ELR (cell line): Measurements from ENCODE around the gene GALNT7.
"Not testable (repeated sequence)": the region's sequence is repeated elsewhere in the genome, so short reads cannot be mapped to it uniquely, and the experiment has no call there.

ENCODE experiments used
- DNase-seq: peaks from one replicate; pipeline ENCODE4 v3.0.0-alpha.2; 2015; ENCODE audit warnings: low read depth

Gene GALNT7

GRCh38 chr4:173166491-173166890 lies 2.1 kb upstream of the GALNT7 start:
- DNase-seq = no peak

GRCh38 chr4:173167758-173168395 lies 734 bp upstream of the GALNT7 start:
- DNase-seq = peak; percentile 57

- DNase-seq = no peak
These were observed 492 bp downstream of the GALNT7 start for GRCh38 chr4:173169178-173169427.

DNA sequence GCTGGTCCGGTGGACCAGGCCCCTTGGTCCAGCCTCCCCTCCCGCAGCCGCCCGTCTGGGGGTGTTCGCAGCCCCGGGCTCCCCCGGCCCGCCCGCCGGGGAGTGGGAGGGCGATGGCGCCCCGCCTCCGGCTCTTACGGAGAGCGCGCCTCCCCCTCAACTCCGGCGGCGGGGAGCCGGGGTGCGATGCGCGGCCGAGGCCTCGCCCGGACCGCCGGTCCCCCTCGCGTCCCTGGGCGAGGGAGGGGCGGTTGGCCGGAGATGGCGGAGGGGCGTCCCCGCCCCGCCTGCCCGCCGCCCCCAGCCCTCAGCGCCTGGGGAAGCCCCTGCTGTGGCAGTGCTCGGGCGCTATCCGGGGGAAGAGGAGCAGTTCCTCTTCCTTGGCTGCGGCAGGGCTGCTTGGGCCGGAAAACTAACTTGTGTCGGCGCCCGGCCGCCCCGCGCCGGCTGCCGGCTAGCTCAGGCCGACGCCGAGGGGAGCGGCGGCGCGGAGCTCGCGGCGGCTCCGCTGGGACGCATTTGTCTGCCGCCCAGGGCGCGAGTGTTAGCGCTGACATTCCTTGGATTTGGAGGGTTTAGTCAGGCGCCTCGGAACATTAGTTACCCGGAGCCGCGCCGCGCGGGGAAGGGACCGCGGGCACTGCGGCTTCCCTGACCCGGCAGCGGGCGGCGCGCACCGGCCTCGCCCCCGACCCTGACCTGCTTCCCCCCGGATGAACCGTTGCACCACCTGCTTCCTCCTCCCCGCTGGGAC lies 994 bp downstream of the GALNT7 start:
- peak; percentile 66 for DNase-seq

DNA sequence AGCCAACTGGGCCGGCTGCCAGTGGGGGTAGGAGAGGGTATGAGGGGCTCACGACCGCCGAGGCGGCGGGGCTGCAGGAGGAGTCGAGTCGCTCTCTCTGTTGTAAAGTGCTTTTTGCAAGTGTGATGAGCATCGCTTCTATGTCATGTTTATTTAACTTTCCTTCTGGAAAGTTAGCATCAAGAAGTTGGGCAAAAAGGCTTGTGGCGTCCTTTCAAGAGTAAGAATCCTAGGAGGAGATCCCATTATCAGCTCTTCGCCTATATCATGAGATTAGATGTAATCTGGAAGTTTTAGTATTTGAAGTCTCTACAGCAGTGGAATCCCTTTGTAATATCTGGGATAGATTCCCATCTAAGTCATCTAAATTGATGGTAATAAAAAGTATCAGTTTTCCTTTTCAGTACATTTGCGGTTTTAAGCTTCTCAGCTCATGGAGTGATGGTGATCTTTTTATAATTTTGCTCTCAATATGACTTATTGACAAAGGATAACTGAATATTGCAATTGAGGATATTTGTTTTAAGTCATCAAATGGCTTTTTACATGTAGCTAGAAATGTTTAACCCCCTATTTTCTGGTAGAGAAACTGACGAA lies 1.7 kb downstream of the GALNT7 start:
- peak; percentile 25 for DNase-seq

GRCh38 chr4:173171098-173171497 lies 2.5 kb downstream of the GALNT7 start:
- DNase-seq = peak; percentile 72

- DNase-seq = no peak
These were observed 3.4 kb downstream of the GALNT7 start for GRCh38 chr4:173171987-173172386.

DNA sequence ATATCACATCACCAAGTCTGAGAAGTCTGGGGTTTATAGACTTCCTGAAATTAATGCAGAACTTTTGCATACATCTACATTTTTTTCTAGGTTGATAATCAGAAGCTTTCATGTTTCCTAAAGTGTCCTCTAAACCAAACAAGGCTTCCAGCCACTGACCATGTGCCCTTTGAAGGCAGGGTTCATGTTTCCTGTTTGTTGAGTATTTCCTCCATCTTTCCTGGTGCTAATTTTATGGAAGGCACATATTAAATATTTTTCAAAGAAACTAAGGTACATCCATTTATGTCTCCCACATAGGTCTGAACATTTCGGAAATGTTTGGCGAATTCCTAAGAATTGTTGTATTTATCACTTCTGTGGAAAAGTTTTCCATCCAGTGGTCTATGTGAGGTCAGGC lies 5.6 kb downstream of the GALNT7 start:
- no peak for DNase-seq

DNA sequence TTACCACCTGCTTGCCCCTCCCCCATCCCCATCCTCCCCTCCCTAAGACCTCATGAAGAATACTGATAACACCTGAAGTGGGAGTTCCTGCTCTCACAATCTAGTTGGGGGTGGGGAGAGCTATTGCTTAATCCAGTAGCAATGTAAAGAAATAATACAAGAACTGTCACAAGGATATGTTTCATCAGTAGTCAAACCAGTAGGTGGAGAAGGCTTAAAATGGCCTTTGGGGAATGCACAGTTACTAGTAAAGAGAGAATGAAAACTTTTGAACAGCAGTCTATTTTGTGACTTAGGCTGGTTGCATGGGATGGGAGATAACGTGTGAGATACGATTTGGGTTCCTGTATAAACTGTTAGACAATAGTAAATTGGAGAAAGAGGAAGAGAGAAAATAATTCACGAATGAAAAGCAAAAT lies 6.0 kb downstream of the GALNT7 start:
- no peak for DNase-seq

- DNase-seq = no peak
These were observed 7.4 kb downstream of the GALNT7 start for GRCh38 chr4:173176010-173176409.

DNA sequence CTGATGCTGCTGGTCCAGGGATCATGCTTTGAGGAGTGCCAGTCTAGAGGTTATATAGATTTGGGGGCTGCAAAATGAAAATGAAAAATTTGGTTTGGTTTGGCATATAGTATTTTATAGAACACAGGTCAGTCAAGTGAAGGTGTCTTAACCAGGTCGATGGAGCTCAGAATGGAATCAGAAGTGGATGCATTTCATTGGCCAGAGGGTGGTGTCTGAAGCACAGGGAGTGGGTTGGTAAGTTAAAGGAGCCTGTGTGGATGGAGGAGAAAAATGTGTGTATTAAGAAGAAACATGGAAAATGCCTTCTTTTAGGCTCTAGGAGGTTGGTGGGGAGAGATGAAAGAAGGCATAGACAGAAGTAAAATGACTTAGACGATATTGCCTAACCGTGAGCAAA lies 8.6 kb downstream of the GALNT7 start:
- no peak for DNase-seq

DNA sequence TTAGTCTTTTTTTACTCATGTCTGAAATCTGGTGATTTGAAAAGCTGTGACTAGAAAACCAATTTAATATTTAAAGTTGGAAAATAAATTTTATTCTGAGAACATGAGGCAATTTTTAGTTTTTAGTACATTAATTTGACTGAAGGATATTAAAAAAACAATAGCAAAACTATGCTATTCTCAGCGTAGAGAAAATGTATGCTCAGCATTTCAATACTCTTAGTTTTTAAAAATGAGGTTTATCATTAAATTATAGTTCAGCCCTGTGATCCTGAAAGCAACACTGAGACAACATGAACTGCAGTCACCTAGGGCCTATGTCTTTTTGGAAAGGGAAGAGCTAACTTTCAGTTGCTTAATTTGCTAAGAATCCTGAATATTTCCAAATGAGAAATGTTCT lies 9.5 kb downstream of the GALNT7 start:
- no peak for DNase-seq

- DNase-seq = peak; percentile 86
These were observed 13.2 kb downstream of the GALNT7 start for GRCh38 chr4:173181848-173182247.

GRCh38 chr4:173182403-173182802 lies 13.8 kb downstream of the GALNT7 start:
- DNase-seq = peak; percentile 92

GRCh38 chr4:173183659-173184247 lies 15.1 kb downstream of the GALNT7 start:
- DNase-seq = not testable (repeated sequence)

GRCh38 chr4:173185847-173186510 lies 17.4 kb downstream of the GALNT7 start:
- DNase-seq = no peak

DNA sequence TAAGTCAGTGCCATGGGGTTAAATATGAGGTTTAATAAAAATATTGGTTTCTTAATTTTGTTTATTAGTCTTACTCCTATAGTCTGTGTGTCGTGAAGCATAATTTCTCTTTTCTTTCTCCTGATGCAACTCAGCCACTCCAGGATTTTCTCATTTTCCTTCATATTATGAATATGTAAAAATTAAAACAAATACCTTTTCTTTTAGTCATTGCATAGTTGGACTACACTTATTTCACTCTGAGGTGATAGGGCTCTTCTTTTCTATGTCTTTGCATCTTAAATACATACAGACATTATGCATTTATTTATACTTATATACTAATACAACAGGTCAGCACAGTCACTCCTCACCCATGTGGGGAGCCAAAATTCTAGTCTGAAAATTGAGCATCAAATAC lies 19.1 kb downstream of the GALNT7 start:
- DNase-seq = peak; percentile 39

- DNase-seq = no peak
These were observed 20.0 kb downstream of the GALNT7 start for GRCh38 chr4:173188648-173189047.

DNA sequence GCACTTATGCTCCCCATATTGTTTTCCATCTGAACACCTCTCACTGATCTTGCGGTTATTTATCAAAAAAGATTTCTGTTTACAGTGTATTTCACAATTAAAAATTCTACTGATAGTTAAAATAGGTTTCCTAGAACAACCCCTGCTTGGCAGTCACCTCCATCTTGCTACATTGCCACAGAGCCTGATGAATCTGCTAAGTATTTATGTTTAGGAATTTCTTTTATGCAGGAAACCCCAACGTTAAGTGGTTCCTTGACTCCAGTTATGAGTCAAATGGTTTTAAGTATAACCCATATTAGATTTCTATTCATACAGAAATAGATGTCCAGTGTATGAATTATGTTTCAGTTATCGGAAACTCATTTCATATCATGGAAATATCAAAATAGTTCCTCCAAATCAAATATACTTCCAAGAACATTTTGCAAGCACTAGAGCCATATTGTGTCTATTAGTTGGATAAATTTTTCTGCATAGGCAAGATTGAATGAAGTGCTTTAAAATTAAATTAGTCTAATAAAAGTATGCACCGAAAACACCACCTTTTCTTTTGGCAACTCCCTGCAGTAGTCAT lies 20.6 kb downstream of the GALNT7 start:
- peak; percentile 77 for DNase-seq

- peak; percentile 82 for DNase-seq
These were observed 23.0 kb downstream of the GALNT7 start for GRCh38 chr4:173191623-173192041.

DNA sequence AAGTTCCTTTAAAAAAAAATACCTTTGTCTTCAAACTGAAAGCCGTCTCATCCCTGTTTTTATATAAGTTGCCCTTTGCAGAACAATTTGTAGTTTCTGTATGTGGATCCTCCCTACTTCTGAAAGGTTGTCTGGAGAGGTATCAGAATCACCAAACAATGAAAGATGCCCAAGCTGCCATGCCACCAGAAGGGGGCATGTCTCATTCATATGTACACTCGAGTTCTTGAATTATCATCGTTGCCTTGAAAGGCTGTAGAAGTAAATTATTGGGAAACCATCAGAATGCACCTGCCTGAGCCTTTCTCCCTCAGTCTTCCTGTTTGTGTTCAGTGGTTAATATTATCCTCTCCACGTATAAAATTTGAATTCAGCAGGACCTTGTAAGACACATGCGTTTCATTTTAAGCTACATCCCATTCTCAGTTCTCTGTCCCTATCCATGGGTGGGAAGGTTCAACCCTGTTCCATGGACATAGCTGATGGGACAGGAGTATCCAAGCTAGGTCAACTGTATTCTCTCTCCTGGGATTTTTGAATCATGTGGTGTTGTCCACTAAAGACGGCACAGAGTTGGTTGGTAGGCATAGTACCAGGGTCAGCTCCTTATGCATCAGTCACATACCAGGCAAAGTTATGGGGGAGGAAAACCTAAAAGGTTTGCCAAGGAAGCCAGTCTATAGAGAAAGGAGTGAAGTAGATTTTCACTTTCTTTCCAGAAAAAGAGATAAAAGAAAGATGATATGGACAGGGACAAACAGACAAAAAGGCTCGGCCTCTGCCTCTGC lies 24.0 kb downstream of the GALNT7 start:
- DNase-seq = no peak
